ENCODE results near the gene H6PD.
A peak's percentile ranks its signal among the peaks of the same experiment; 100 is the strongest.

The H6PD gene

GRCh38 chr1:9234223-9235095 lies at the start of gene H6PD:
Gene H6PD (plus strand): TSS chr1:9234774. CDS start chr1:9244935, 10,161 bp downstream.
- DNase-seq, result peak; percentile 82

- DNase-seq, result no peak
These were observed 48.3 kb upstream of the H6PD start for GRCh38 chr1:9186082-9186859.

GRCh38 chr1:9187004-9187403 lies 47.6 kb upstream of the H6PD start:
- no peak for DNase-seq

- DNase-seq, result no peak
These were observed 44.3 kb upstream of the H6PD start for GRCh38 chr1:9190234-9190633.

GRCh38 chr1:9191231-9191630 lies 43.3 kb upstream of the H6PD start:
- no peak for DNase-seq

- DNase-seq, result no peak
These were observed 41.9 kb upstream of the H6PD start for GRCh38 chr1:9192578-9193232.

- DNase-seq, result no peak
These were observed 41.3 kb upstream of the H6PD start for GRCh38 chr1:9193233-9193625.

GRCh38 chr1:9194024-9194423 lies 40.5 kb upstream of the H6PD start:
- DNase-seq, result no peak

GRCh38 chr1:9195651-9196050 lies 38.9 kb upstream of the H6PD start:
- no peak for DNase-seq

- peak; percentile 52 for DNase-seq
These were observed 38.2 kb upstream of the H6PD start for GRCh38 chr1:9196129-9197040.

- DNase-seq, result no peak
These were observed 37.1 kb upstream of the H6PD start for GRCh38 chr1:9197186-9198099.

GRCh38 chr1:9198538-9199361 lies 35.8 kb upstream of the H6PD start:
- no peak for DNase-seq

GRCh38 chr1:9200441-9200840 lies 34.1 kb upstream of the H6PD start:
- DNase-seq, result no peak

GRCh38 chr1:9201401-9202239 lies 33.0 kb upstream of the H6PD start:
- no peak for DNase-seq

GRCh38 chr1:9202240-9202870 lies 32.2 kb upstream of the H6PD start:
- no peak for DNase-seq

- no peak for DNase-seq
These were observed 31.0 kb upstream of the H6PD start for GRCh38 chr1:9203511-9203982.

GRCh38 chr1:9204156-9204720 lies 30.3 kb upstream of the H6PD start:
- no peak for DNase-seq

- DNase-seq, result no peak
These were observed 27.5 kb upstream of the H6PD start for GRCh38 chr1:9207086-9207485.
